ENCODE data around the gene ITGBL1. TPM values are rescaled to one million over a fixed set of nuclear protein-coding genes. Genes with fewer than 3 reads are reported as not detected.

Gene ITGBL1
- total RNA-seq, 2 donors from 2014 or later = not detected

DNA sequence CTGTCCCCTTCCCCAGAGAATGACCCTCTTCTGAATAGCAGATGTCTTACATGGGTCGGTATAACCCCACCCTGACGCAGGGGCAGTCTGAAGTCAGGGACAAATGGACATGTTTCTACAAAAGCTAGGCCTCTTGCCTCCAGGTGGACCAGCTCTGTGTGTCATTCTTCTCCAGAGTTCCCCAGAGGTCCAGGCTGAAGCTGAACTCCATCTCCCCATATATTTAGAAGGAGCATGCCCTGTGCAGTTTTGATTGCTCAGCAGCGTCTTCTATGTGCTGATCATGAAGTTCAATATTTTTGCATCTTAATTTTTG, 27.4 kb upstream of the ITGBL1 start:
- DNase-seq = no peak

DNA sequence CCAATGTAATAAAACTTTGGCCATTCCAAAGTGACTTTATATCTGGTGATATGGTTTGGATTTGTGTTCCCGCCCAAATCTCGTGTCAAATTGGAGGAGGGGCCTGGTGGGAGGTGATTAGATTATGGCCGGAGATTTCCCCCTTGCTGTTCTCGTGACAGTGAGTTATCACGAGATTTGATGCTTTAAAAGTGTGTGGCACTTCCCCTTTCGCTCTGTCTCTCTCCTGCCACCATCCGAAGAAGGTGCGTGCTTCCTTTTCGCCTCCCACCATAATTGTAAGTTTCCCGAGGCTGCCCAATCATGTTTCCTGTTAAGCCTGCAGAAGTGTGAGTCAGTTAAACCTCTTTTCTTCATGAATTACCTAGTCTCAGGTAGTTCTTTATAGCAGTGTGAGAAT, 26.9 kb upstream of the ITGBL1 start:
- Mint-ChIP-seq H3K9me3 (no peaks in the 10 kb centered on the region), H3K4me1 (ENCODE audit: low read depth) (no peaks in the 10 kb centered on the region), H3K27me3 (ENCODE audit: low read depth) (no peaks in the 10 kb centered on the region), H3K36me3 (ENCODE audit: insufficient read depth in 2 of 2) (no peaks in the 10 kb centered on the region), H3K27ac (no peak overlapping the region), H3K4me3 (no peak overlapping the region)
- ATAC-seq (replicated peaks in 1 of 2) = no peak
- DNase-seq = no peak

More for the DNA sequence above, 27.4 kb upstream of the ITGBL1 start:
- H3K27ac Mint-ChIP-seq = no peak overlapping the region
- ATAC-seq (replicated peaks in 1 of 2) = no peak
- no peaks in the 10 kb centered on the region for H3K9me3 Mint-ChIP-seq
- no peaks in the 10 kb centered on the region for H3K36me3 Mint-ChIP-seq (ENCODE audit: insufficient read depth in 2 of 2)
- H3K4me1 Mint-ChIP-seq (ENCODE audit: low read depth) = no peaks in the 10 kb centered on the region
- H3K27me3 Mint-ChIP-seq (ENCODE audit: low read depth) = no peaks in the 10 kb centered on the region
- H3K4me3 Mint-ChIP-seq = no peak overlapping the region

- H3K27ac Mint-ChIP-seq = no peak overlapping the region
- no peak for ATAC-seq (replicated peaks in 1 of 2)
- no peaks in the 10 kb centered on the region for H3K4me1 Mint-ChIP-seq (ENCODE audit: low read depth)
- H3K36me3 Mint-ChIP-seq (ENCODE audit: insufficient read depth in 2 of 2) = no peaks in the 10 kb centered on the region
- peaks cover 0 to 1% of the 10 kb centered on the region in 2 donors for H3K9me3 Mint-ChIP-seq
- no peak for DNase-seq
- H3K27me3 Mint-ChIP-seq (ENCODE audit: low read depth) = peaks cover 7% of the 10 kb centered on the region
- H3K4me3 Mint-ChIP-seq = no peak overlapping the region
Measured at GRCh38 chr13:101429733-101430132, 22.7 kb upstream of the ITGBL1 start.

DNA sequence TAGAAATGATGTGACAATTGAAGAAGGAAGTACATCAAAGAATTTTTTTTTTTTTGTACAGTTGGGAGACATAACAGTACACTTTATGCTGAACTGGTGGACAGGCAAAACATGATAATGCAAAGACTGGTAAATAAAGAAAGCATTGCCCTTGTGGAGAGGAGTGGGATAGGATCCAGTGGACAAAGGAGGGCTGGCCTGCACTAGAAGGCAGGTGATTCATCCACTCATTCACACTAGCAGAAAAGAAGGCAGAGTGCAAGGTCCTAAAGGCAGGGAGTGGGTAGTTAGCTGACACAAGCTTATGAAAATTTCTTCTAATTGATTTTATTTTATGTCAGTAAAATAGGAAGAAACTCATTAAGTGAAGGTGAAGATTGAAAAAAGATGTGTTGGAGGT, 18.6 kb upstream of the ITGBL1 start:
- no peaks in the 10 kb centered on the region for H3K4me1 Mint-ChIP-seq (ENCODE audit: low read depth)
- no peak overlapping the region for H3K27ac Mint-ChIP-seq
- H3K9me3 Mint-ChIP-seq = peaks cover 0 to 1% of the 10 kb centered on the region in 2 donors
- no peak for ATAC-seq (replicated peaks in 1 of 2)
- no peak overlapping the region for H3K4me3 Mint-ChIP-seq
- peaks cover 7% of the 10 kb centered on the region for H3K27me3 Mint-ChIP-seq (ENCODE audit: low read depth)
- DNase-seq = no peak
- H3K36me3 Mint-ChIP-seq (ENCODE audit: insufficient read depth in 2 of 2) = no peaks in the 10 kb centered on the region

- Mint-ChIP-seq H3K27ac (no peak overlapping the region), H3K9me3 (peaks cover 0 to 1% of the 10 kb centered on the region in 2 donors), H3K4me3 (no peak overlapping the region), H3K27me3 (ENCODE audit: low read depth) (peaks cover 7% of the 10 kb centered on the region), H3K36me3 (ENCODE audit: insufficient read depth in 2 of 2) (no peaks in the 10 kb centered on the region), H3K4me1 (ENCODE audit: low read depth) (no peaks in the 10 kb centered on the region)
- ATAC-seq (replicated peaks in 1 of 2) = no peak
- no peak for DNase-seq
Measured at GRCh38 chr13:101434486-101434885, 18.0 kb upstream of the ITGBL1 start.

- no peaks in the 10 kb centered on the region for H3K36me3 Mint-ChIP-seq (ENCODE audit: insufficient read depth in 2 of 2)
- no peak for DNase-seq
- H3K4me3 Mint-ChIP-seq = no peak overlapping the region
- H3K9me3 Mint-ChIP-seq = no peaks in the 10 kb centered on the region
- no peaks in the 10 kb centered on the region for H3K4me1 Mint-ChIP-seq (ENCODE audit: low read depth)
- ATAC-seq (replicated peaks in 1 of 2) = no peak
- no peak overlapping the region for H3K27ac Mint-ChIP-seq
- peaks cover 5% of the 10 kb centered on the region for H3K27me3 Mint-ChIP-seq (ENCODE audit: low read depth)
Measured at GRCh38 chr13:101447852-101448251, 4.6 kb upstream of the ITGBL1 start.

DNA sequence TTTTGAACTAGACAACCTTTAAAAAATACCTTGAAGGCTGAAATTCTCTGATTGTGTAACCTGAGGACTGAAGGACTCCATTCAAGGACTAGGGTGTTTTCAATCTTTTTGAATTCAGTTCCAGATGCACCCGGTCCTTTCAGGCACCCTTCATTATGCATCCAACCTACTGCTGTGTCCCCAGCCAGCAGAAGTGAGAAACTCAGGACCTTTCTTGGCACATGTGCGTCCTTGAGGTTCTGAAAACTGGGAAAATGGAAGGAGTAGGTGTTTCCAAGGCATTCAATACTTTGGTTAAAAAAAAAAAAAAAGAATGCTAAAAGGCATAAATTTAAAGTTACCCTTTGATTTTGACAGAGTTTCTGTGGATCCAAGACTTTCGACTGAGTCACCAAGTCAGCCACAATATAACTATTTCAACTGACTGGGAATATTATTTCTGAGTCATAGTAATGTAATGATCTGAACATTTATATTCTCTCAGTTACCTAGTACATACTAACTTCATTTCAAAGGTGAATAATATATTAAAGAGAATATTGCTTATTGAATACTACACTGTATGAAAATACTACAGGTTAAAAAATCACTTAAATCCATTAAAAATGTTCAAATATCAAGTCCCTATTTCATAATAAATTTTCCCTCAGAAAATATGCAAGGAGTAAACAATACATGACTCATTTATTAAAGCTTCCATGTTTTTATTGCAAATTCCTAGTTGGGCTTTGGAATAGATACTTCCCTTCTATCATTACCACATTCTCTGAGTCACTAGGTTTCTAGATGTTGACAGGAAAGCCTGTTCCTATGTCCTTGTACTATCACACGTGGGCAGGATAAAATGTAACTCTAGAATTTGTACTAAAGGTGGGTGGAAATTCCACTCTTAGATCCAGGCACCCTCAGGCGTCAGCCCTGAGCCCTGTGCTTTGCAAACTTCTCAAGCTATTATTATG, 2.4 kb upstream of the ITGBL1 start:
- no peak overlapping the region for H3K27ac Mint-ChIP-seq
- H3K9me3 Mint-ChIP-seq = no peaks in the 10 kb centered on the region
- no peak for DNase-seq

DNA sequence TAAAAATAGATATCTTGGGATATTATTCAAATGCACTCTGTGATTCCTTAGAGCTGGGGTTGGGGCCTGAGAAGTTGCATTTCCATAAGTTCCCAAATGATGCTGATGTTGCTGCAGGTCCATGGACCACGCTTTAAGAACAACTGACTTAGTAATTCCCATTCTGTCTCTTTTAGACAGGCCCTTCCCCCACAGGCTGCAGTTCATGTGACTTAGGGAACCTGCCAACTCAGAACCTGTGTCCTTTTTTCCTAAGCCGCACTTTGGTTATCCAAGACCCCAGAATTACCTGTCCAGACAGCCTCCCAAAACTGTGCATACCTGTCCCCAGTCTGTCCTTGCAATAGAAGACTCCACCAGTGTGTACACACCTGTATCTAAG, 1.7 kb upstream of the ITGBL1 start:
- Mint-ChIP-seq H3K27me3 (ENCODE audit: low read depth) (peaks cover 19% of the 10 kb centered on the region), H3K4me3 (no peak overlapping the region), H3K9me3 (no peaks in the 10 kb centered on the region), H3K4me1 (ENCODE audit: low read depth) (no peaks in the 10 kb centered on the region), H3K27ac (no peak overlapping the region), H3K36me3 (ENCODE audit: insufficient read depth in 2 of 2) (no peaks in the 10 kb centered on the region)
- DNase-seq = no peak
- ATAC-seq (replicated peaks in 1 of 2) = no peak

More for the DNA sequence above, 2.4 kb upstream of the ITGBL1 start:
- ATAC-seq (replicated peaks in 1 of 2) = no peak
- H3K36me3 Mint-ChIP-seq (ENCODE audit: insufficient read depth in 2 of 2) = no peaks in the 10 kb centered on the region
- no peak overlapping the region for H3K4me3 Mint-ChIP-seq
- peaks cover 18% of the 10 kb centered on the region for H3K27me3 Mint-ChIP-seq (ENCODE audit: low read depth)
- H3K4me1 Mint-ChIP-seq (ENCODE audit: low read depth) = no peaks in the 10 kb centered on the region

GRCh38 chr13:101451641-101452040, 834 bp upstream of the ITGBL1 start:
- Mint-ChIP-seq H3K9me3 (no peaks in the 10 kb centered on the region), H3K4me3 (no peak overlapping the region), H3K36me3 (ENCODE audit: insufficient read depth in 2 of 2) (no peaks in the 10 kb centered on the region), H3K27ac (no peak overlapping the region), H3K27me3 (ENCODE audit: low read depth) (peaks cover 19% of the 10 kb centered on the region), H3K4me1 (ENCODE audit: low read depth) (no peaks in the 10 kb centered on the region)
- DNase-seq (no peak), ATAC-seq (replicated peaks in 1 of 2) (no peak)

- peak overlapping the region in 1 of 2 donors; percentile 3 for H3K4me3 Mint-ChIP-seq
- H3K9me3 Mint-ChIP-seq = no peaks in the 10 kb centered on the region
- no peaks in the 10 kb centered on the region for H3K4me1 Mint-ChIP-seq (ENCODE audit: low read depth)
- ATAC-seq (replicated peaks in 1 of 2) = peak; percentile 23 to 32
- H3K27ac Mint-ChIP-seq = no peak overlapping the region
- no peak for DNase-seq
- peaks cover 19% of the 10 kb centered on the region for H3K27me3 Mint-ChIP-seq (ENCODE audit: low read depth)
- H3K36me3 Mint-ChIP-seq (ENCODE audit: insufficient read depth in 2 of 2) = no peaks in the 10 kb centered on the region
Measured at GRCh38 chr13:101453784-101454201, 1.3 kb downstream of the ITGBL1 start.

- Mint-ChIP-seq H3K4me1 (ENCODE audit: low read depth) (no peaks in the 10 kb centered on the region), H3K36me3 (ENCODE audit: insufficient read depth in 2 of 2) (no peaks in the 10 kb centered on the region), H3K27me3 (ENCODE audit: low read depth) (peaks cover 19% of the 10 kb centered on the region), H3K9me3 (no peaks in the 10 kb centered on the region), H3K27ac (no peak overlapping the region), H3K4me3 (no peak overlapping the region)
- ATAC-seq (replicated peaks in 1 of 2) (no peak), DNase-seq (no peak)
Measured at GRCh38 chr13:101454767-101455166, 2.3 kb downstream of the ITGBL1 start.

DNA sequence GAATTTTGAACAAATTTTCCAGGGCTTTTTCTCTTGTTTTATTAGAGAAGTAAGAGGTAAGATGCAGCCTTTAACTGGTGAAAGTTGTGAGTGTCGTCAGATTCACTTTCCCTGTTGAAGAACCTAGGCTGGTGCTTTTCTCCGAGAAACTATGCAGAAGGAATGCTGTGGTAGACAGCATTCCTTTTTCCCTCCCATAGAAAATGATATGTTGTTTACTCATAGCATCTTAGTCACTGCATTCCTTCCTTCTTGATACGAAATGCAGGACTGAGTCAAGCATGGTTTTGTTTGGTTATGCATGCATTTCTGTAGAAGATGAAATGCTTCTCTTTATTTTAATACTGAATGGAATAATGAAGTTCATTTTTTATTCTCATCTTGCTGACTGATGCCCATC, 3.4 kb downstream of the ITGBL1 start:
- ATAC-seq (replicated peaks in 1 of 2) (no peak), DNase-seq (no peak)
- H3K4me3 Mint-ChIP-seq = no peak overlapping the region
- no peaks in the 10 kb centered on the region for H3K4me1 Mint-ChIP-seq (ENCODE audit: low read depth)
- no peak overlapping the region for H3K27ac Mint-ChIP-seq
- H3K27me3 Mint-ChIP-seq (ENCODE audit: low read depth) = peaks cover 19% of the 10 kb centered on the region
- peaks cover 0 to 3% of the 10 kb centered on the region in 2 donors for H3K9me3 Mint-ChIP-seq
- no peaks in the 10 kb centered on the region for H3K36me3 Mint-ChIP-seq (ENCODE audit: insufficient read depth in 2 of 2)

DNA sequence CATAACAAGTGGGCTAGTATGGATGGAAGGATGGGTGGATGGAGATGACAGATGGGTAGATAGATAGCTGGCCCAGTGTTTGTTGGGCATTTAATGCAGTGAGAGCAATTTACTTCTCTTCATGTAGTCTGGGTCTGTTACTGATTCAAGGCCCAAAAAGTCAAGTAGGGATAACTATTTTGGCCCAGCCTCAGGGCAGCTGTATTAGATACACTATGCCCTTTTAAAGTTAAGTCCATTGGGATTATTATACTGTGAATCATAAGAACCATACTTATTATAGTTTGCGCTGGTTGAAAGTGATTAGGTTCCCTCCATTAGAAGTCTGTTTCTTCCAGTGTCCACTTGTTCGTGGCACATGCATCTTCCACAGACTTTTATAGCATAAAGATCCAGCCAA, 4.7 kb downstream of the ITGBL1 start:
- Mint-ChIP-seq H3K27ac (no peak overlapping the region), H3K9me3 (peaks cover 0 to 3% of the 10 kb centered on the region in 2 donors), H3K36me3 (ENCODE audit: insufficient read depth in 2 of 2) (no peaks in the 10 kb centered on the region), H3K4me1 (ENCODE audit: low read depth) (no peaks in the 10 kb centered on the region), H3K4me3 (no peak overlapping the region), H3K27me3 (ENCODE audit: low read depth) (peaks cover 19% of the 10 kb centered on the region)
- DNase-seq = no peak
- no peak for ATAC-seq (replicated peaks in 1 of 2)

GRCh38 chr13:101465877-101466276, 13.4 kb downstream of the ITGBL1 start:
- H3K27ac Mint-ChIP-seq = no peak overlapping the region
- H3K27me3 Mint-ChIP-seq (ENCODE audit: low read depth) = peaks cover 7% of the 10 kb centered on the region
- H3K4me1 Mint-ChIP-seq (ENCODE audit: low read depth) = no peaks in the 10 kb centered on the region
- no peak overlapping the region for H3K4me3 Mint-ChIP-seq
- DNase-seq = no peak
- no peaks in the 10 kb centered on the region for H3K36me3 Mint-ChIP-seq (ENCODE audit: insufficient read depth in 2 of 2)
- no peaks in the 10 kb centered on the region for H3K9me3 Mint-ChIP-seq
- no peak for ATAC-seq (replicated peaks in 1 of 2)
